ENCODE results near the gene MPP2. TPM values are rescaled to one million over a fixed set of nuclear protein-coding genes. Genes with fewer than 3 reads are reported as not detected.

Gene MPP2
- polyA plus RNA-seq, 1 donor from 2014 or later = 25.5 TPM

DNA sequence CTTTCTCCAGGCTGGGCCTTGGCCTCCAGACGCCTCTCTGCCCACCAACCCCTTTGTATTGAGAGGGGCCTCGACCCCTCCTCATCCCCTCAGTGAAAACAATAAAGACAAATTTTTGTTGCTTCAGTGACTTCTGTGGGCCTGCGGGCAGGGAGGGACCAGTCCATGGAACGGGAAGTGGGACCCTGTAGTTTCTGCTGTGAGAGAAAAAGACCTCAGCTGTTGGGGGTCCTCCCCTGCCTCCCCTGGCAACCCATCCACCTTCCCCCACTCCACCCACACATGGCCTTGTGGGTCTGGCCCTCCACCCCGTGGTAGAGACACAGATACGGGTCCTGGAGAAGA is 31.5 kb upstream of the MPP2 start:
- Histone ChIP-seq H2AFZ (ENCODE audit: low read depth, low read length) (no peak overlapping the region), H3K9me2 (ENCODE audit: insufficient read depth, low read length) (no peaks in the 10 kb centered on the region), H3K27ac (ENCODE audit: low read length) (no peak overlapping the region), H3K27me3 (ENCODE audit: insufficient read depth, low read depth, low read length) (no peaks in the 10 kb centered on the region), H3K9ac (ENCODE audit: low read length) (no peak overlapping the region), H3K79me2 (replicated peaks; ENCODE audit: insufficient read depth, low read length) (no peaks in the 10 kb centered on the region), H3K4me2 (ENCODE audit: low read length) (no peak overlapping the region), H4K20me1 (ENCODE audit: insufficient read depth) (no peaks in the 10 kb centered on the region), H3K9me3 (ENCODE audit: low read length) (no peaks in the 10 kb centered on the region), H3F3A (ENCODE audit: insufficient read depth, low read length, poor library complexity, severe bottlenecking) (no peaks in the 10 kb centered on the region), H3K36me3 (ENCODE audit: insufficient read depth, low read length) (no peaks in the 10 kb centered on the region), H3K4me3 (ENCODE audit: low read length) (no peak overlapping the region)
- TF ChIP-seq EZH2 (IDR thresholded peaks at IDR 0.05; ENCODE audit: borderline replicate concordance, insufficient read depth, low read length, poor library complexity, severe bottlenecking) (no peak), TAF1 (IDR thresholded peaks at IDR 0.05; ENCODE audit: low read depth) (no peak), SMC3 (conservative IDR thresholded peaks at IDR 0.05; ENCODE audit: poor library complexity) (no peak), EP300 (conservative IDR thresholded peaks at IDR 0.05; ENCODE audit: poor library complexity, severe bottlenecking) (no peak), POLR2AphosphoS5 (IDR thresholded peaks at IDR 0.05) (no peak), RAD21 (conservative IDR thresholded peaks at IDR 0.05) (no peak), MXI1 (conservative IDR thresholded peaks at IDR 0.05; ENCODE audit: poor library complexity, severe bottlenecking) (no peak)
- TF ChIP-seq, protein P1, sequence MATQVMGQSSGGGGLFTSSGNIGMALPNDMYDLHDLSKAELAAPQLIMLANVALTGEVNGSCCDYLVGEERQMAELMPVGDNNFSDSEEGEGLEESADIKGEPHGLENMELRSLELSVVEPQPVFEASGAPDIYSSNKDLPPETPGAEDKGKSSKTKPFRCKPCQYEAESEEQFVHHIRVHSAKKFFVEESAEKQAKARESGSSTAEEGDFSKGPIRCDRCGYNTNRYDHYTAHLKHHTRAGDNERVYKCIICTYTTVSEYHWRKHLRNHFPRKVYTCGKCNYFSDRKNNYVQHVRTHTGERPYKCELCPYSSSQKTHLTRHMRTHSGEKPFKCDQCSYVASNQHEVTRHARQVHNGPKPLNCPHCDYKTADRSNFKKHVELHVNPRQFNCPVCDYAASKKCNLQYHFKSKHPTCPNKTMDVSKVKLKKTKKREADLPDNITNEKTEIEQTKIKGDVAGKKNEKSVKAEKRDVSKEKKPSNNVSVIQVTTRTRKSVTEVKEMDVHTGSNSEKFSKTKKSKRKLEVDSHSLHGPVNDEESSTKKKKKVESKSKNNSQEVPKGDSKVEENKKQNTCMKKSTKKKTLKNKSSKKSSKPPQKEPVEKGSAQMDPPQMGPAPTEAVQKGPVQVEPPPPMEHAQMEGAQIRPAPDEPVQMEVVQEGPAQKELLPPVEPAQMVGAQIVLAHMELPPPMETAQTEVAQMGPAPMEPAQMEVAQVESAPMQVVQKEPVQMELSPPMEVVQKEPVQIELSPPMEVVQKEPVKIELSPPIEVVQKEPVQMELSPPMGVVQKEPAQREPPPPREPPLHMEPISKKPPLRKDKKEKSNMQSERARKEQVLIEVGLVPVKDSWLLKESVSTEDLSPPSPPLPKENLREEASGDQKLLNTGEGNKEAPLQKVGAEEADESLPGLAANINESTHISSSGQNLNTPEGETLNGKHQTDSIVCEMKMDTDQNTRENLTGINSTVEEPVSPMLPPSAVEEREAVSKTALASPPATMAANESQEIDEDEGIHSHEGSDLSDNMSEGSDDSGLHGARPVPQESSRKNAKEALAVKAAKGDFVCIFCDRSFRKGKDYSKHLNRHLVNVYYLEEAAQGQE (IDR thresholded peaks at IDR 0.05; ENCODE audit: borderline replicate concordance) = no peak
- TF ChIP-seq, protein P2, sequence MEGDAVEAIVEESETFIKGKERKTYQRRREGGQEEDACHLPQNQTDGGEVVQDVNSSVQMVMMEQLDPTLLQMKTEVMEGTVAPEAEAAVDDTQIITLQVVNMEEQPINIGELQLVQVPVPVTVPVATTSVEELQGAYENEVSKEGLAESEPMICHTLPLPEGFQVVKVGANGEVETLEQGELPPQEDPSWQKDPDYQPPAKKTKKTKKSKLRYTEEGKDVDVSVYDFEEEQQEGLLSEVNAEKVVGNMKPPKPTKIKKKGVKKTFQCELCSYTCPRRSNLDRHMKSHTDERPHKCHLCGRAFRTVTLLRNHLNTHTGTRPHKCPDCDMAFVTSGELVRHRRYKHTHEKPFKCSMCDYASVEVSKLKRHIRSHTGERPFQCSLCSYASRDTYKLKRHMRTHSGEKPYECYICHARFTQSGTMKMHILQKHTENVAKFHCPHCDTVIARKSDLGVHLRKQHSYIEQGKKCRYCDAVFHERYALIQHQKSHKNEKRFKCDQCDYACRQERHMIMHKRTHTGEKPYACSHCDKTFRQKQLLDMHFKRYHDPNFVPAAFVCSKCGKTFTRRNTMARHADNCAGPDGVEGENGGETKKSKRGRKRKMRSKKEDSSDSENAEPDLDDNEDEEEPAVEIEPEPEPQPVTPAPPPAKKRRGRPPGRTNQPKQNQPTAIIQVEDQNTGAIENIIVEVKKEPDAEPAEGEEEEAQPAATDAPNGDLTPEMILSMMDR (IDR thresholded peaks at IDR 0.05; ENCODE audit: poor library complexity, severe bottlenecking) = no peak

DNA sequence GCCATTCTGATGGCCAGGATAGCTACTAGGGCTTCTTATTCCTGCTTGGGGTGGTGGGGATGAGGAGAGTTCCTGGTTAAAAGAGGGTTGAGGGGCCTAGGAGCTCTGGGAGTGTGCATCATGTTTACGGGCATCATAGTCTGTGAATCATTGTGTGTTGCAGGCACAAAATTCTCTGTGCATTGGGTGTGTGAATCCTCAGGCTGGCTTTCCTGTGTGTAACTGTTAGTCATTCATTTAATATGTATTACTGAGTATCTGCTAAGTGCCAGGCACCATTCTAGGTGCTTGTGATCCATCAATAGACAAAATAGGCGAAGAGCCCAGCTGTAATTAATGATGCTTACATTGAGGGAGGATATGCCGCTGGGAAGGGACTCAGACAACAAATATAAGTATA is 29.1 kb upstream of the MPP2 start:
- Histone ChIP-seq H3K4me3 (ENCODE audit: low read length) (no peak overlapping the region), H3K36me3 (ENCODE audit: insufficient read depth, low read length) (no peaks in the 10 kb centered on the region), H3F3A (ENCODE audit: insufficient read depth, low read length, poor library complexity, severe bottlenecking) (no peaks in the 10 kb centered on the region), H2AFZ (ENCODE audit: low read depth, low read length) (no peak overlapping the region), H4K20me1 (ENCODE audit: insufficient read depth) (no peaks in the 10 kb centered on the region), H3K9me3 (ENCODE audit: low read length) (no peaks in the 10 kb centered on the region), H3K27ac (ENCODE audit: low read length) (no peak overlapping the region), H3K79me2 (replicated peaks; ENCODE audit: insufficient read depth, low read length) (no peaks in the 10 kb centered on the region), H3K27me3 (ENCODE audit: insufficient read depth, low read depth, low read length) (no peaks in the 10 kb centered on the region), H3K9ac (ENCODE audit: low read length) (no peak overlapping the region), H3K4me2 (ENCODE audit: low read length) (no peak overlapping the region), H3K9me2 (ENCODE audit: insufficient read depth, low read length) (no peaks in the 10 kb centered on the region)
- TF ChIP-seq MXI1 (conservative IDR thresholded peaks at IDR 0.05; ENCODE audit: poor library complexity, severe bottlenecking) = no peak

DNA sequence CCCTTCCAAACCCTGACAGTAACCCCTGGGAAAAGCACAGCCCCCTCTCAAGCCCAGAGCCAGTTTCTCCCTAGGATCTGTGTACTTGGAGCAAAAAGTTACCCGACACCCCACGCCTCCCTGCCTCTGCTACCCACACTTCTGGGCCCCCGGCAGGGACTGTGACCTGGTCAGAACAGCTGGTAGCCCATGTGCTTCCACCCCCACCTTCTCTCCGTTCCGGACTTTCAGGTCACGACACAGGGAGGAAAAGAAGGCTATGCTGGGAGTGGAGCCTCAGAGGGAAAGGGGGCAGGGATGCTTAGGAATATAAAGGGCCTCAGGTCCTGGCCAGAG is 28.6 kb upstream of the MPP2 start:
- Histone ChIP-seq H4K20me1 (ENCODE audit: insufficient read depth) (no peaks in the 10 kb centered on the region), H3K4me2 (ENCODE audit: low read length) (no peak overlapping the region), H3K36me3 (ENCODE audit: insufficient read depth, low read length) (no peaks in the 10 kb centered on the region), H3F3A (ENCODE audit: insufficient read depth, low read length, poor library complexity, severe bottlenecking) (no peaks in the 10 kb centered on the region), H3K4me3 (ENCODE audit: low read length) (no peak overlapping the region), H3K27me3 (ENCODE audit: insufficient read depth, low read depth, low read length) (no peaks in the 10 kb centered on the region), H3K9me3 (ENCODE audit: low read length) (no peaks in the 10 kb centered on the region), H3K79me2 (replicated peaks; ENCODE audit: insufficient read depth, low read length) (no peaks in the 10 kb centered on the region), H3K27ac (ENCODE audit: low read length) (no peak overlapping the region), H3K9me2 (ENCODE audit: insufficient read depth, low read length) (no peaks in the 10 kb centered on the region), H2AFZ (ENCODE audit: low read depth, low read length) (no peak overlapping the region), H3K9ac (ENCODE audit: low read length) (no peak overlapping the region)
- TF ChIP-seq, protein P1 (IDR thresholded peaks at IDR 0.05; ENCODE audit: borderline replicate concordance) = no peak
- no peak for TF ChIP-seq POLR2AphosphoS5 (IDR thresholded peaks at IDR 0.05)
- no peak for TF ChIP-seq MXI1 (conservative IDR thresholded peaks at IDR 0.05; ENCODE audit: poor library complexity, severe bottlenecking)
- no peak for TF ChIP-seq EZH2 (IDR thresholded peaks at IDR 0.05; ENCODE audit: borderline replicate concordance, insufficient read depth, low read length, poor library complexity, severe bottlenecking)
- no peak for TF ChIP-seq EP300 (conservative IDR thresholded peaks at IDR 0.05; ENCODE audit: poor library complexity, severe bottlenecking)
- no peak for TF ChIP-seq RAD21 (conservative IDR thresholded peaks at IDR 0.05)
- no peak for TF ChIP-seq SMC3 (conservative IDR thresholded peaks at IDR 0.05; ENCODE audit: poor library complexity)
- TF ChIP-seq, protein P2 (IDR thresholded peaks at IDR 0.05; ENCODE audit: poor library complexity, severe bottlenecking) = no peak
